Activated CD8-positive, alpha-beta memory T cell treated with anti-CD3 and anti-CD28 coated beads, Interleukin-2, amount 50 U/mL, for 1 hour (primary cell): ENCODE data around the gene SMURF2.

ENCODE experiments used
- DNase-seq: peaks from one replicate; pipeline ENCODE4 v3.0.0-alpha.2; 2020; ENCODE audit errors: extremely low read depth

The SMURF2 gene

DNA sequence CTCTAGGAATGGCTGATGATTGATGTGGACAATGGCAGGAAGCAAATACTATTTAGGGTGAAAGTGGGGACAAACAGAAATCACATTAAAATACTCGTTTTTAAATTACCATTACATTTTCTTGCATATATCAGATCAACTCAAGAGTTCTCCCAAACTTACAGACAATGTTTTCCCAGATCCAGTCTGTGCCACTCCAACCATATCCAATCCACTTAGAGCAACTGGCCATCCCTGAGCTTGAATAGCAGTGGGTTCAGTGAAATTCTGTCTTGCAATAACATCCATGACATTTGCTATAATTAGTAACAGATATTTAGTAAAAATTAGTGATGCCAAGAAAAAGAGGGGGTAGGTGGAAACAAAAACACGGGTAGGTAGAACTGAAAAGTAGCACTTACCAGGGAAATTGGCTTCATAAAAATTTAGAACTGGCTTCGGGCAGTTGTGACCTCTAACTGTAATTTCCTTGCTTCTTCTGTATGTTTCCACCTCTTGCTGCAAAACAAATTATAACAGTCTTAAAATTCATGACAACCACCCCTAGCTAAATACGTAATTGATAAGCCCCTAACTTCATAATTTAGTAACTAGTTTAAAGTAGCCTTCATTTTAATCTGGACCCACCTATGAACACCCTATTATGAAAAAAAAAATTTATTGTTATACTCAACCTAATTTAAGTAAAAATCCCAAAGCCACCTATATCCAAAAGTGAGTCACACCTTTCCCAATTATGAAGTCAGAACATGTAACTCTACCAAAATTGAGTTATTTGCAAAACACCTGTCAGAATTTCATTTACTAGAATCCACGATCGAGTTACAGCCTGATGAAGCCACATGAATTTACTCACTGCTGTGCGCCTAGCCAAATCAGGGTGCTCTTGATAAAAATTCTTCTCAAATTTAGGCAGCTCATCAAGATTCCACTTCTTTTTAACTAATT lies 158.0 kb downstream of the SMURF2 start:
- DNase-seq, result no peak

GRCh38 chr17:64503341-64503740 lies 158.8 kb downstream of the SMURF2 start:
- DNase-seq, result no peak

GRCh38 chr17:64502809-64503208 lies 159.3 kb downstream of the SMURF2 start:
- no peak for DNase-seq

DNA sequence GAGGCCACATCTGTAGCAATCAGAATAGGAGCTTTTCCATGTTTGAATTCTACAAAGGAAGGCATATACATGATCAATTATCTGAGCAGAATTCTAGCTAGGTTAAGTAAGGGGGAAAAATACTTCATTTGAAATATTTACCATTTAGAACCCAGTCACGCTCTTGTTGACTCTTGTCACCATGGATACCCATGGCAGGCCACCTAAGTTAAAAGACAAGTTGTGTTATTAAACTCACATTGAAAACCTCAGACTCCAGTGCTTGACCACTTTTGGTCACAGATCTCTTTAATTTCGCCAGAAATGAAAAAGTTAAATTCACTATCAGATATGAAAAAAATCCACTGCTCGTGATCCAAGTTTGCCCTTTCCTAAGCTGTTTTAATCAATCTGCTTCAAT lies 160.1 kb downstream of the SMURF2 start:
- DNase-seq, result no peak

DNA sequence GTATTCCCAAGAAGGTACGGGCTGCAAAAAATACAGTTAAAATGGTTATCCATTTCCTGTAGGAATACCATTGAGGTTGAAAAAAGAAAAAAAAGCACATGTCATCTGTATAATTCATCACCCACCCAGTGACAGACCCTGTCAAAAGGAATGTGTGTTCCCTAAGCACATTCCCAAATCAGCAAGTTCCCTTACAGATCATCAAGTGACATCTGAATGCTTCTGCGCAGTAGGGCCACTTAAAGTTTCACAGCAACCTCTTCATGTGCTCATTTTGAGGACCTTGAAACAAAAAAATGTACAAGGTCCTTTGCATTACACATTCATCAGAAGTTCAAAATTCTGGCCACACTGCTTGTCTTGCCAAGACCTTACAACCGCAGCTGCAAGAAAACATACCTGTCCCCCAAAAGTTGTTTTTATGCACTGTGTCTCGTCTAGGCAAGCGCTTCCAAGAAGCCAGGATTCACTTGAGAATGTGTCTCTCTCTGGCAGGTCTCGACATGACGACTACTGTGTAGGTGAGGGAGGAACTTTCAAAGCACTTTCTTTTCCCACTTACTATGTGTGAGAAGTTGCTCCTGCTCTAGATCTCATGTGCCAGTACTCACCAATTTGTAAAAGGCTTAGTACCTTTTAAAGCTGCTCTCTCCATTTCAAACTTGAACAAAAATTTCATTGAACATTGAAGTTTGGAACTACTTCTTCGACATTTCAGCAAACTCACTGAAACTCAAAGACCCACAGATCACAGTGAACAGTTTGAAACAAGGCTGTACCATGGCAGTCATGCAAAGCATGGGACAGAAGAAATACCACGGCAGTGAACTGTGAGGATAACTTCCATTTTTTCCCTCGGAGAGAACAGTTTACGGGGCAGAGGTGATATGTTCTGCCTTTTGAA lies 161.0 kb downstream of the SMURF2 start:
- no peak for DNase-seq

DNA sequence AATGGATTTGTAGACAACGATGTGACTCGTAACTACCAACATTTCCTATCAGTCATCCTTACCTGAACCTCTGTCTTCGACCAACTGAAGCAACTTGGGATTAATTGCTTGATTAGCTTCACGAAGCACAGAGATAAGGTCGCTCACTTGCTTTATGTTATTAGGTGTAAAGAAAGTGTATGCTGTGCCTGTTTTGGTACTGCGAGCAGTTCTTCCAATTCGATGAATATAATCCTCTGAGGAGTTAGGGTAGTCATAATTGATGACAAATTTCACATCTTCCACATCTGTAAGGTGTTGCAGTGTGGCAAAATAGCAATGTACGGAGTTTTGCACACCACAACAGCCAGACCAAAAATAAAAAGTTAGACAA lies 161.6 kb downstream of the SMURF2 start:
- no peak for DNase-seq

DNA sequence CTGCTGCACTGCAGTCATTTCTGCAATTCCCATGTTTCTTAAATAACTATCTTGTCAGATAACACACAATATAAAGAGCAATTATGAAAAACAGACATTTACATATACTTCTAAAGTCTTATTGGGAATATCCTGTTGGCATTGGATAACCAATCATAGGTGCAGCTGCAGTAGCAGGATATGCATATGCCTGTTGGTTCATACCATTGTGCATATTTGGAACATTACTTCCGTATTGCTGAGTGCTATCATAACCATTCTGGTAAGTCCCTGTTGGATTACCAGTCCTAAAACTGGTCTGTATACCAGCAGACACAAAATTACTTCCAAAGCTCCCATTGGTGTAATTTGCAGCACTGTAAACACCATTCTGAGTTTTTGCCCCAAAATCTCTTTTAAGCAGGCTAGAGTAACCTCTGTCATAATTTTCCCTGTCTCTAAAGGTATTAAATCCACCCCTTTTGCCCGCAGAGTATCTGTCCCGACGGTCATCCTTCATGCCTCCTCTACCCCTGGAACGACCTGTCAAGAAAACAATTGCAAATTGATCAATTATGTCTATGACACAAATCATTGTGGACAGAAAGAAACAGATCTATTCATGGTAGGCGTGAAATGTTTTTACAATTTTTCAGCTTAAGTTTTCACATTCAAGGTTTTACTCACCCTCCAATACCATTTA lies 162.2 kb downstream of the SMURF2 start:
- DNase-seq, result no peak

GRCh38 chr17:64498308-64499203 lies 163.6 kb downstream of the SMURF2 start:
- no peak for DNase-seq

- no peak for DNase-seq
Observed at GRCh38 chr17:64497565-64498035, 164.5 kb downstream of the SMURF2 start.

- DNase-seq, result peak; percentile 89
Observed at GRCh38 chr17:64496786-64497564, 165.1 kb downstream of the SMURF2 start, which contains the start of gene POLG2. Gene POLG2 (minus strand): TSS chr17:64497054. CDS start chr17:64496968, 86 bp downstream.

DNA sequence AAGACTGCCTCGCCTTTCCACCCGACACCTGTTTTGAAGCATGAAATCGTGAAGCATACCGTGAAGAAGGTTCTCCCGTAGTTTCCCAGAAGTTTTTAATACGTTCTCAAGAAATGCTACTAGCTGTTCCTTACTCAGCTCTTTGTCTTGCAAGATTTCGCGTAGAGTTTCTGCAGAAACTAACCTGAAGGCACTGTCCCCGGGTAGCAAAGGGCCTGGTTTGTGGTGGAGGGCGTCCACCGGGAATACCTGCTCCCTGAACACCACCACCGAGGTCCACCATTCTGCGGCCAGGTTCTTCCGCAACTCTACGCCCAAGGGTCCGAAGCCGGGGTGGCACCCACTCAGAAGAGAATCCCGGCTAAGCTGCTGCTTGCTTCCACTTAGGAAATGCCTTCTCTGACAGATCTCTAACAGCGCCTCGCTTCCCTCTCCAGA lies 165.7 kb downstream of the SMURF2 start:
- DNase-seq, result no peak
